ENCODE results near the gene ADSS1.

The ADSS1 gene

GRCh38 chr14:104707608-104708595 lies 16.1 kb upstream of the ADSS1 start:
- no peak for TF ChIP-seq CTCF (IDR thresholded peaks at IDR 0.05; ENCODE audit: low read length, missing control alignments)

GRCh38 chr14:104708606-104709268 lies 15.3 kb upstream of the ADSS1 start:
- no peak overlapping the region for H3K4me3 ChIP-seq (replicated peaks; ENCODE audit: low read depth, low read length)
- DNase-seq (ENCODE audit: low read depth), result peak; percentile 65
- peak; percentile 93 for TF ChIP-seq CTCF (IDR thresholded peaks at IDR 0.05; ENCODE audit: low read length, missing control alignments)

More at GRCh38 chr14:104707608-104708595, 16.1 kb upstream of the ADSS1 start:
- DNase-seq (ENCODE audit: low read depth), result no peak
- no peak overlapping the region for H3K4me3 ChIP-seq (replicated peaks; ENCODE audit: low read depth, low read length)

GRCh38 chr14:104709387-104710039 lies 14.5 kb upstream of the ADSS1 start:
- H3K4me3 ChIP-seq (replicated peaks; ENCODE audit: low read depth, low read length), result no peak overlapping the region
- no peak for TF ChIP-seq CTCF (IDR thresholded peaks at IDR 0.05; ENCODE audit: low read length, missing control alignments)
- DNase-seq (ENCODE audit: low read depth), result no peak

GRCh38 chr14:104710071-104710735 lies 13.8 kb upstream of the ADSS1 start:
- no peak for DNase-seq (ENCODE audit: low read depth)
- no peak for TF ChIP-seq CTCF (IDR thresholded peaks at IDR 0.05; ENCODE audit: low read length, missing control alignments)
- H3K4me3 ChIP-seq (replicated peaks; ENCODE audit: low read depth, low read length), result no peak overlapping the region

- DNase-seq (ENCODE audit: low read depth), result no peak
- no peak for TF ChIP-seq CTCF (IDR thresholded peaks at IDR 0.05; ENCODE audit: low read length, missing control alignments)
- no peak overlapping the region for H3K4me3 ChIP-seq (replicated peaks; ENCODE audit: low read depth, low read length)
These were observed 10.9 kb upstream of the ADSS1 start for GRCh38 chr14:104712881-104713734.

GRCh38 chr14:104714066-104714465 lies 10.0 kb upstream of the ADSS1 start:
- DNase-seq (ENCODE audit: low read depth), result no peak
- H3K4me3 ChIP-seq (replicated peaks; ENCODE audit: low read depth, low read length), result no peak overlapping the region
- TF ChIP-seq CTCF (IDR thresholded peaks at IDR 0.05; ENCODE audit: low read length, missing control alignments), result no peak

All from fibroblast of pulmonary artery (primary cell).